ENCODE measurements around the gene MLLT1. TPM values are rescaled to one million over a fixed set of nuclear protein-coding genes. Genes with fewer than 3 reads are reported as not detected.
"Not testable (repeated sequence)": the region's sequence is repeated elsewhere in the genome, so short reads cannot be mapped to it uniquely, and the experiment has no call there.

Gene MLLT1, protein sequence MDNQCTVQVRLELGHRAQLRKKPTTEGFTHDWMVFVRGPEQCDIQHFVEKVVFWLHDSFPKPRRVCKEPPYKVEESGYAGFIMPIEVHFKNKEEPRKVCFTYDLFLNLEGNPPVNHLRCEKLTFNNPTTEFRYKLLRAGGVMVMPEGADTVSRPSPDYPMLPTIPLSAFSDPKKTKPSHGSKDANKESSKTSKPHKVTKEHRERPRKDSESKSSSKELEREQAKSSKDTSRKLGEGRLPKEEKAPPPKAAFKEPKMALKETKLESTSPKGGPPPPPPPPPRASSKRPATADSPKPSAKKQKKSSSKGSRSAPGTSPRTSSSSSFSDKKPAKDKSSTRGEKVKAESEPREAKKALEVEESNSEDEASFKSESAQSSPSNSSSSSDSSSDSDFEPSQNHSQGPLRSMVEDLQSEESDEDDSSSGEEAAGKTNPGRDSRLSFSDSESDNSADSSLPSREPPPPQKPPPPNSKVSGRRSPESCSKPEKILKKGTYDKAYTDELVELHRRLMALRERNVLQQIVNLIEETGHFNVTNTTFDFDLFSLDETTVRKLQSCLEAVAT
- total RNA-seq = 10 to 100 TPM; 35.7 to 37.9 TPM

DNA sequence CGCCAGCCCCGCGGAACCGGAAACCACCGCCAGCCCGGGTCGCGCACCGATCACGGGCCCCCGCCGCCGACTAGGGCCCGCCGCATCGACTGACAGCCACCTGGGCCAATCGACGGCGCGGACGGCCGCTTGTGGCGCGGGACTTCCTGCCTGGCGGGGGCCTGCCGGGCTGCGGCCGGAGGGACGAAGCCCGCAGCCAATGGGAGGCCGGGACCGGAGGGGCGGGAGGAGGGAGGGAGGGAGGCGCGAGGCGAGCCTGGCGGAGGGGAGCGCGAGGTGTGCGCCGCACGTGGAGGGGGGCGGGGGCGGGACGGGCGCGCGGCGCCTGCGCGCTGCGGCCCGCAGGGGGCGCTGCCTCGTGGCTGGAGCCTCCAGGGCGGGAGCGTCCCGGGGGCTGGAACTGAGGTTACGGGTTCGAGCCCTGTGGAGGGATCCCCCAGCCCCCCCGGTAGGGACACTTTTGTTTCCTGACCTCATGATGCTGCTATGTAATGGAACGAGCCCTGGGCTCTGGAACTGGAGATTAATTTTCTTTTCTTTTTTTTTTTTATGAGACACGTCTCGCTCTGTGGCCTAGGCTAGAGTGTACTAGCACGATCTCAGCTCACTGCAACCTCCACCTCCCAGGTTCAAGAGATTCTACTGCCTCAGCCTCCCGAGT is at the start of gene MLLT1:
TSS of gene MLLT1 (minus strand) at position 45 of the 661 bp plus-strand sequence. CDS start 191 bp downstream, outside the sequence.
- H3K4me1 Mint-ChIP-seq (ENCODE audit: low read depth) = peaks cover 34% of the 10 kb centered on the region
- DNase-seq = peak; percentile 98
- POLR2A ChIA-PET = no interaction called here
- CTCF ChIA-PET = no interaction called here
- peak within 1 kb of the TSS; percentile 86 for H3K4me3 Mint-ChIP-seq
- H3K27me3 Mint-ChIP-seq = no peaks in the 10 kb centered on the region
- peak within 1 kb of the TSS; percentile 84 for H3K27ac Mint-ChIP-seq
- H3K9me3 Mint-ChIP-seq = no peaks in the 10 kb centered on the region
- H3K36me3 Mint-ChIP-seq = no peaks in the 10 kb centered on the region
- intact Hi-C loops (cut with micrococcal nuclease) = loop anchor here (1.0 kb wide), 1 partner anchor 145 kb away; no protein-coding TSS in a partner anchor

DNA sequence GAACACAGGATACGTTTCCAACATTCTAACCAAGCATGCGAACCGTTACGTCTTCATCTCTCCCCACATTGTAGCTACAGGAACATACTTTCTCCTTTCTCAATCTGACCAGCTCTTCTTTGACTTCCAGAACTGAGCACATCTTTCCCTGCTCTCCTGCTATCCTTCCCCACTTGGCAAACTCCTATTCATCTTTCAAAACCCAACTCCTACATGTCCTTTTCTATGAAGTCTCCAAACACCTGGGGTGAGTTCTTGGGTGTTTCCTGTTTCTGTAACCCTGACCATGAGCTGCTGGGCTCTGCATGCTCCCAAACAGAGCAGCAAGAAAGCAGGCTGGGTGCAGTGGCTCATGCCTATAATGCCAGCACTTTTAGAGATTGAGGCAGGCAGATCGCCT is 47.0 kb upstream of the MLLT1 start:
- intact Hi-C loops (cut with micrococcal nuclease) = no loop called here
- Mint-ChIP-seq H3K4me1 (ENCODE audit: low read depth) (no peaks in the 10 kb centered on the region), H3K4me3 (no peak overlapping the region), H3K27ac (no peak overlapping the region), H3K9me3 (no peaks in the 10 kb centered on the region), H3K36me3 (no peaks in the 10 kb centered on the region), H3K27me3 (no peaks in the 10 kb centered on the region)
- DNase-seq = no peak
- ChIA-PET POLR2A (no interaction called here), CTCF (interaction anchor here (0.7 to 1.0 kb wide), 2 partner anchors 27 to 33 kb away, joined by 3 to 4 read pairs; no protein-coding TSS in a partner anchor)

DNA sequence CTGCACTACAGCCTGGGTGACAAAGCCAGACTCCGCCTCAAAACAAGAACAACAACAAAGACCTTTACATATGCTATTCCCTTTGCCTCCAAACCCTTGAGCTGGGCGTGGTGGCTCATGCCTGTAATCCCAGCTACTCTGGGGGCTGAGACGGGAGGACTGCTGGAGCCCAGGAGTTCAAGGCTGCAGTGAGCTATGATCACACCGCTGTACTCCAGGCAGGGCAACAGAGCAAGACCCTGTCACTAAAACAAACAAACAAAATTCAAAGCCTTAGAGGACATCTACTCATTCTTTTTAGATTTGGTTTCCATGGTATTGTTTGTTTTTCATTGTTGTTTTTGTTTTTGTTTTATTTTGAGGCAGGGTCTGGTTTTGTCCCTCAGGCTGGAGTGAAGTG is 45.8 kb upstream of the MLLT1 start:
- ChIA-PET POLR2A (no interaction called here), CTCF (no interaction called here)
- H3K27me3 Mint-ChIP-seq = no peaks in the 10 kb centered on the region
- H3K4me1 Mint-ChIP-seq (ENCODE audit: low read depth) = no peaks in the 10 kb centered on the region
- intact Hi-C loops (cut with micrococcal nuclease) = no loop called here
- no peaks in the 10 kb centered on the region for H3K9me3 Mint-ChIP-seq
- H3K27ac Mint-ChIP-seq = no peak overlapping the region
- DNase-seq = no peak
- H3K36me3 Mint-ChIP-seq = no peaks in the 10 kb centered on the region
- no peak overlapping the region for H3K4me3 Mint-ChIP-seq

DNA sequence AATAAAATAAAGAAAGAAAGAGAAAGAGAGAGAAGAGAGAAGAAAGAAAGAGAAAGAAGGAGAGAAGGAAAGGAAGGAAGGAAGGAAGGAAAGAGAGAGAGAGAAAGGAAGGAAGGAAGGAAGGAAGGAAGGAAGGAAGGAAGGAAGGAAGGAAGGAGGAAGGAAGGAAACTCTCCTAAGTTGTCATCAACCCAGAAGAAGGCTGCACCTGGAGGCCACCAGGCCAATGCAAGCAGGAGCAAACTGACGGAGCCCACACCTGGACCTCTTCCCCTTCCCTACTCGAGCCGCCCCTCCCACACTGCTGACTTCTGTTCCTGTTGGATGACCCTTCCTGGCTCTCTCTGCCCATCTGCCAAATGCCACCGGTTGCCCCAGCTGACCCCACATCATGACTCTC is 45.0 kb upstream of the MLLT1 start:
- POLR2A ChIA-PET = no interaction called here
- DNase-seq = no peak

DNA sequence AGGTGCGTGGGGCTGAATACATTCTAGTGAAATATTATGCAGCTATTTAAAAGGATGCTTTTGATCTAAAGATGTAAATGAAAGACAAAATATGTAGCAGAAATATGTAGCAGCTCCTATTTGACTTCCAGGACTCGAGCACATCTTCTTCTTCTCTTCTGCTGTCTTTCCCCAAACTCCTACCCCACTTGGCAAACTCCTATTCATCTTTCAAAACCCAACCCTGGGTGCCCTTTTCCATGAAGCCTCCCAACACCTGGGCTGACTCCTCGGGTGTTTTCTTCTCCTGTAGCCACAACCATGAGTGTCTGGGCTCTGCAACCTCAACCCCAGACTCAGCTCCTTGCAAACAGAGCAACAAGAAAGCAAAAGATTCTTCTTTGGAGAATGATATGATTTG is 42.5 kb upstream of the MLLT1 start:
- Mint-ChIP-seq H3K4me1 (ENCODE audit: low read depth) (no peaks in the 10 kb centered on the region), H3K27ac (no peak overlapping the region), H3K36me3 (no peaks in the 10 kb centered on the region), H3K4me3 (no peak overlapping the region), H3K27me3 (peaks cover 1% of the 10 kb centered on the region), H3K9me3 (no peaks in the 10 kb centered on the region)
- ChIA-PET POLR2A (no interaction called here), CTCF (no interaction called here)
- intact Hi-C loops (cut with micrococcal nuclease) = no loop called here
- DNase-seq = no peak

More for the DNA sequence above, 45.0 kb upstream of the MLLT1 start:
- CTCF ChIA-PET = no interaction called here
- Mint-ChIP-seq H3K27ac (no peak overlapping the region), H3K4me1 (ENCODE audit: low read depth) (no peaks in the 10 kb centered on the region), H3K27me3 (no peaks in the 10 kb centered on the region), H3K36me3 (no peaks in the 10 kb centered on the region), H3K4me3 (no peak overlapping the region), H3K9me3 (no peaks in the 10 kb centered on the region)
- intact Hi-C loops (cut with micrococcal nuclease) = no loop called here

DNA sequence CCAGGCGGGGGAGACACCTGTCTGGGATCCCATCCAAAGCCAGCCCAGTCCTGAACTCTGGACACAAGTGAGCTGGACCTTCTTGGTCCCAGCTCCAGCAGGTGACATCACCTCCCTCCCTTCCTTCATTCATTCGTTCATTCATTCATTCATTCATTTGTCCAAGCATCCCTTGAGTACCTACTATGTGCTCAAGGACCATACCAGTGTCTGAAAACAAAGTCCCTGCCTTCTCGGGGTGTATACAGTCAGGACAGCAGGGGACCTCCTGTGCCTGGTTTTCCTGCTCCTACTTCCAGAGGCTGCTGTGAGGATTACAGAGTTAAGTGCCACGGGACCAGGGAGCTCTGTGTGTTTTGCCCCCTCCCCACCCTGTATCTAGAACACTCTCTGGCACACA is 39.6 kb upstream of the MLLT1 start:
- no peaks in the 10 kb centered on the region for H3K36me3 Mint-ChIP-seq
- no peak overlapping the region for H3K27ac Mint-ChIP-seq
- H3K4me1 Mint-ChIP-seq (ENCODE audit: low read depth) = no peaks in the 10 kb centered on the region
- peaks cover 1% of the 10 kb centered on the region for H3K27me3 Mint-ChIP-seq
- H3K9me3 Mint-ChIP-seq = no peaks in the 10 kb centered on the region
- DNase-seq = no peak
- ChIA-PET POLR2A (no interaction called here), CTCF (no interaction called here)
- intact Hi-C loops (cut with micrococcal nuclease) = no loop called here
- no peak overlapping the region for H3K4me3 Mint-ChIP-seq

DNA sequence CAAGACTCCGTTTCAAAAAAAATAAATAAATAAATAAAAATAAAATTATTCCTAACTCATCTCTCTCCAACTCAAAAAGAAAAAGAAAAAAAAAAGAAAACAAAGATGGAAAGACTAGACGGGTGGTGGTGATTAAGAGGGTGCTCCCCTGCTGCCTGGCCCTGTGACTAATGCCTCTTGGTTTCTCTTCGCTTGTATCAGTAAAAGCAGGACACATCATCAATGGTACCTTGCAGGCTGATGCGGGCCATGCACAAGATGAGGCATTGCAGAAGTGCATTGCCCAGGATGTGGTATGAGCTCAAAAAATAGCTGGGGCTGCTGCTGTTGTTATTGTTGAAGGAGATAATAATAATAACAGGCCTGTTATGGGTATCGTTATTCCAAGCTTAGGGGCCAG is 39.0 kb upstream of the MLLT1 start:
- H3K27ac Mint-ChIP-seq = no peak overlapping the region
- POLR2A ChIA-PET = no interaction called here
- intact Hi-C loops (cut with micrococcal nuclease) = no loop called here
- no peaks in the 10 kb centered on the region for H3K9me3 Mint-ChIP-seq
- H3K4me3 Mint-ChIP-seq = no peak overlapping the region
- peak; percentile 54 for DNase-seq
- H3K36me3 Mint-ChIP-seq = no peaks in the 10 kb centered on the region
- H3K27me3 Mint-ChIP-seq = peaks cover 1% of the 10 kb centered on the region
- CTCF ChIA-PET = no interaction called here
- H3K4me1 Mint-ChIP-seq (ENCODE audit: low read depth) = no peaks in the 10 kb centered on the region

DNA sequence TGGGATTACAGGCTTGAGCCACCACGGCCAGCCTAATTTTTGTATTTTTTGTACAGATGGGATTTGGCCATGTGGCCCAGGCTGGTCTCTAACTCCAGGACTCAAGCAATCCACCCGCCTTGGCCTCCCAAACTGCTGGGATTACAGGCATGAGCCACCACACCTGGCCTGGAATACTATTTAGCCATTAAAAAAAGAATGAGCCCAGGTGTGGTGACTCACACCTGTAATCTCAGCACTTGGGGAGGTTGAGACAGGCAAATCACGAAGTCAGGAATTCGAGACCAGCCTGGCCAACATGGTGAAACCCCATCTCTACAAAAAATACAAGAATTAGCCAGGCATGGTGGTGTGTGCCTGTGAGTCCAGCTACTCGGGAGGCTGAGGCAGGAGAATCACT is 35.9 kb upstream of the MLLT1 start:
- DNase-seq; H3K27ac Mint-ChIP-seq; intact Hi-C loops (cut with micrococcal nuclease); POLR2A ChIA-PET; H3K4me3 Mint-ChIP-seq; H3K9me3 Mint-ChIP-seq; H3K4me1 Mint-ChIP-seq (ENCODE audit: low read depth); H3K36me3 Mint-ChIP-seq; H3K27me3 Mint-ChIP-seq: not testable (repeated sequence)
- CTCF ChIA-PET = interaction anchor here (0.6 kb wide), 1 partner anchor 16 kb away, joined by 3 read pairs; no protein-coding TSS in a partner anchor

DNA sequence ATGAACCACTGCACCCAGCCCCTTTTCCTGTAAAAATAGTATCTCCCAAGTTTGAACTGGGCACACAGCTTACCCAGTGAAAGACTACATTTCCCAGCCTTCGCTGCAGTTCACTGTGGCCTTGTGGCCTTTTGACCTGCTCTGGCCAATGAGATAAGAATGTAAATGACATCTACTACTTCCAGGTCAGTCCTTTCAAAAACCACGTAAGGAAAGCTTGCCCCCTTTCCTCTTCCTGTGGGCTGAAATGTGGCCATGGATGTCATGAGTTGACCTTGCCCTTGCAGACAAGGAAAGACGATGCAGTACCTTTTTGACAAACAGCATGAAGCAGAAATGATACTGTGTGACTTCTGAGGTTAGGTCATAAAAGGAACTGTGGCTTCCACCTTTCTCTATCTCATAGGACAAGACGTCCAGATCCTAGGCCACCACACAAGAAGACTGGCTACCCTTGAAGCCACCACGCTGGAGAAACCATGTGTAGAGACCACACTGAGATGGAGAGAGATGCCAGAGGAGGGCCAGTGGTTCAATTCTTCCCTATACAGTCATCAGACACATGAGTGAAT is 33.7 kb upstream of the MLLT1 start:
- POLR2A ChIA-PET = no interaction called here
- CTCF ChIA-PET = interaction anchor here (1.6 kb wide), 1 partner anchor 13 kb away, joined by 5 read pairs; no protein-coding TSS in a partner anchor
- no peak overlapping the region for H3K27ac Mint-ChIP-seq

DNA sequence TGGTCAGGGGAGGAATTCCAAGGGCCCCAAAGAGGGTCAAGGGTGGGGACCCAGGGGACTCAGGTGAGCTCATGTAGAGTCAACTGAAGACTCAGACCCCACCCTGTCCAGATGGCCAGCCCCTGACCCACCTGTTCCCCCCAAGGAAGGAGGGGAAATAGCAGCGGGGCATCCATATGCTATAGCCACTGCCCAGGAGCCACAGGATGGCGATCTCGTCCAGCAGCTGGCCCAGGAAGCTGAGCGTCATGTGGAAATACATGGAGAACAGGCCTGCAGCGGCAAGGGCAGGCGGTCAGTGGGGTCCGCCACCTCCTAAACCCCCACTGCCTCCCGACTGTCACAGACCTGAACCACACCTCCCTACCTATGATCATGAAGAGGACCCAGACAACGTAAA is 32.2 kb upstream of the MLLT1 start:
- intact Hi-C loops (cut with micrococcal nuclease) = no loop called here
- Mint-ChIP-seq H3K4me1 (ENCODE audit: low read depth) (no peaks in the 10 kb centered on the region), H3K27me3 (peaks cover 3% of the 10 kb centered on the region), H3K9me3 (peaks cover 5% of the 10 kb centered on the region), H3K36me3 (no peaks in the 10 kb centered on the region), H3K4me3 (no peak overlapping the region), H3K27ac (no peak overlapping the region)
- ChIA-PET CTCF (interaction anchor here (1.6 kb wide), 1 partner anchor 12 kb away, joined by 5 read pairs; no protein-coding TSS in a partner anchor), POLR2A (no interaction called here)
- no peak for DNase-seq

More for the DNA sequence above, 33.7 kb upstream of the MLLT1 start:
- Mint-ChIP-seq H3K4me3 (no peak overlapping the region), H3K4me1 (ENCODE audit: low read depth) (no peaks in the 10 kb centered on the region), H3K27me3 (peaks cover 3% of the 10 kb centered on the region), H3K9me3 (peaks cover 5% of the 10 kb centered on the region), H3K36me3 (no peaks in the 10 kb centered on the region)
- no peak for DNase-seq
- intact Hi-C loops (cut with micrococcal nuclease) = no loop called here

DNA sequence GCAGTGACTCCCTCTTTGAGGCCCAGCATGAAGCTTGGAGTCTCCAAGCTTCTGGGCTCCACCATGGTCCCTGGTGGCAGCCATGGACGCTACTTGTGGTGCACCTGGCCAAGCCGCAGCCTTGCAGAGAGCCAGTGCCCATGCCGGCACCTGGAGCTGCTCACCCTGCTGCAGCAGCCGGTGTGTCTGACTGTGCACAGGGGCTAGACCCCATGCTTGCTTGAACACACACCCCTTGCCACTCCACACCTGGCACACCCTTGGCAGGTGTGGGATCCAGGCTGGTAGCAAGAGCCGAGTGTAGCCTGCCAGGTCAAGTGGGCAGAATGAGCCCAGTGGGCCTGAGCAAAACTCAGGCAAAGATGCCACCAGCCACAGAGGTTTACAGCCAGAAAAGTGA is 18.6 kb upstream of the MLLT1 start:
- Mint-ChIP-seq H3K27me3 (peaks cover 2% of the 10 kb centered on the region), H3K4me3 (no peak overlapping the region), H3K4me1 (ENCODE audit: low read depth) (peaks cover 3% of the 10 kb centered on the region), H3K9me3 (peaks cover 9% of the 10 kb centered on the region), H3K36me3 (peaks cover 3% of the 10 kb centered on the region), H3K27ac (no peak overlapping the region)
- no peak for DNase-seq
- POLR2A ChIA-PET = no interaction called here
- CTCF ChIA-PET = interaction anchor here (1.1 to 6.5 kb wide), 4 partner anchors 15 to 172 kb away, joined by 4 to 65 read pairs (median 4); no protein-coding TSS in a partner anchor
- intact Hi-C loops (cut with micrococcal nuclease) = loop anchor here (2.0 kb wide), 1 partner anchor 80 kb away; no protein-coding TSS in a partner anchor

DNA sequence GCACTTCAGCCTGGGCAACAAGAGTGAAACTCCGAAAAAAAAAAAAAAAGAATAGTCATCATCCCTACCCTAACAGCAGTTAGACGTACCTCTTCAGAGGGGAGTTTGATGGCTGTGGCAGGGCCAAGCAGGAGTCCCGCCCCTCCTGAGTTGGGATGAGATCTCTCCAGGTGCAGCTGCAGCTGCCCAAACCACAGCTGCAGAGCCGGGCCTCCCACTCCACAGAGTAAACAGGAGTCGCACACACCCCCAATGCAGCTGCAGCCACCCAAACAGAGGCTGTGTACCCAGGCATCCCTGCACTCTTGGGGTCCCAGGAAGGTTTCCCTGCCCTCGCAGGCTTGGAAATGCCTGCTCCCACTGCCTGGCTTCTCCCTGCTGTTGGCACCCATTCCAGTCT is 17.4 kb upstream of the MLLT1 start:
- H3K4me1 Mint-ChIP-seq (ENCODE audit: low read depth) = peaks cover 3% of the 10 kb centered on the region
- POLR2A ChIA-PET = no interaction called here
- intact Hi-C loops (cut with micrococcal nuclease) = no loop called here
- peaks cover 20% of the 10 kb centered on the region for H3K9me3 Mint-ChIP-seq
- H3K36me3 Mint-ChIP-seq = peaks cover 9% of the 10 kb centered on the region
- DNase-seq = no peak
- H3K4me3 Mint-ChIP-seq = no peak overlapping the region
- CTCF ChIA-PET = interaction anchor here (1.3 to 6.5 kb wide), 3 partner anchors 14 to 171 kb away, joined by 4 to 65 read pairs (median 4); no protein-coding TSS in a partner anchor
- H3K27me3 Mint-ChIP-seq = peaks cover 2% of the 10 kb centered on the region
- H3K27ac Mint-ChIP-seq = no peak overlapping the region

Data from activated CD4-positive, alpha-beta memory T cell treated with anti-CD3 and anti-CD28 coated beads for 36 hours (primary cell).